Hematopoietic multipotent progenitor cell treated with erythropoietin and hydrocortisone succinate and interleukin-3 and kit ligand, for 4 days (in vitro differentiated cells): ENCODE measurements around the gene ADGRA3.

ENCODE experiments used
- DNase-seq: peaks from one replicate; pipeline ENCODE4 v3.0.0-alpha.2; 2015

Gene ADGRA3

DNA sequence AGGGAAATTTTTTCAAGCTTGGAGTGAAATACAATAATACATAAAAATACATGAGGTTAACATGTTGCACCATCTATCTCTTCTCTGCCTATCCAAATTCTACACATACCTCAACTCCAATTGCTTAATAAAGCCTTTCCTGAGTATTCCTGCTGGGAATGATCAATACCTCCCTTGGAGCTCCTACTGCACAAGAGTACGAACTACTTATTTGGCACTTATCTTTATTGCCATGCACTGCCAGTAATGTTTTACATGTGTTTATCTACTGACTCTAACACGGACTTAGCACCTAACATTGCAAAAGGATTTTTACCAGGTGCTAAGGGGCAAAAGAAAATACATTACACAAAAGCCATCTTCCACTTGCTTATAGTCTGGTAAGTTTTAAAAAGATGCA lies 80.2 kb downstream of the ADGRA3 start:
- no peak for DNase-seq

DNA sequence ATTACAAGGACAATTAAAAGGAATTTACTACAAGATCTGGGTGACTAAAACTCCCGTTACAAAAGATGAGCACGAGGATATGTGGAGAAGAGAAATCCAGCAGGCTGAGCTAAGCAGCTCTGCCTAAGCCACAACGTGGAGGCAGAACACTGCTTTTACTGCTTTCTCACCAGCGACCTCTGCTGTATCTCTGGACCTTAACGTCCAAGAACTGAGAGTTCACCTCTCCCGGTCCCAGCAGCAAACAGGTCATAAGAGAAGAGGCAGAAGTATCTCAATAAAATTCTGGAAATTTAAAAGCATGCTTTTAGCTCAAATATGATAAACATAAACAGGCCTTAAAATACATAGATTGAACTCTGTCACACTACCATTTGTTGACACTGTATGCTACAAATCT lies 81.0 kb downstream of the ADGRA3 start:
- DNase-seq, result peak; percentile 72

DNA sequence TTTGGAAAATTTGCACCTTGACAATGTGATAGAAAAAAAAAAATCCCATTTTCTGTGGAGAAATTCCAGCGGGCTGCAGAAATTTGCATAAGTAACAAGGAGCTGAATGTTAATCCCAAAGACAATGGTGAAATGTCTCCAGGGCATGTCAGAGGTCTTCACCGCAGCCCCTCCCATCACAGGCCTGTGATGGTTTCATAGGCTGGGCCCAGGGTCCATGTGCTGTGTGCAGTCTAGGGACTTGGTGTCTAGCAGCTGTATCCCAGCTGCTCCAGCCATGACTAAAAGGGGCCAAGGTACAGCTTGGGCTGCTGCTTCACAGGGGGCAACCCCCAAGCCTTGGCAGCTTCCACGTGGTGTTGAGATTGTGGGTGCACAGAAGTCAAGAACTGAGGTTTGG lies 85.2 kb downstream of the ADGRA3 start:
- no peak for DNase-seq

DNA sequence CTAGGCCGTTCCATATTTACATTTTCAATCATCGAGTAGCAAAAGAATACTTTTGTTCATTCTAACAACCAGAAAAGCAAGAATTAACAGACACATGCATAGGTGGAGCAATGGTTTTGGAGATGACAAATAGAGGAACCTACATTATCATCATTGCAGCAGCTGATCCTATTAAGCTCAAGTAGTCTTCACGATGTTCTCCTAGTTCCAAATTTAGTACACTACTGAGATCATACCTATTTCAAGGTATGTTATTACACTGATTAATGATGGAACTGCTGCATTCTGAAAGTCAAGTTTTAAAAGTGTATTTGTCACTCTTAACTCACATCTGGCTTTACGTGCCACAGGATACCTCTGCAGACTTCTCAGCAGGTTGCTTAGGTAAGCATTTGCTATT lies 87.4 kb downstream of the ADGRA3 start:
- DNase-seq, result no peak

DNA sequence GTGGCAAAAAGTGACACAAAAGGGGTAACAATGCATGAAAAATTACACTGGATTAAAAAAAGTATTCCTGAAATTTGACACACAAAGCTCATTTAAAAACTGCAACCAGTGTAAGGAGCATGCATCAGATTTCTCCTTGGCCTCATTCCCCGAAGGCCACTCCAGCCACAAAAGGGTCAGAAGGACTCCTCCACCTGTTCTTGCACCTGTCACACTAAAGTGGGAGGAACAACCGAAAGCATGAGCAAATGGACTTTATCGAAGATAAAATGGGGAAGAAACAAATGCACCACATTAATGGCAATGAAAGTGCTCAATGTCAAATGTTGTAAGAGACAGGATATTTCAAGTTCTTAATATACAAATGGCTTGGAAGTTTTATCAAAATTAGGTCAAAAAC lies 88.2 kb downstream of the ADGRA3 start:
- no peak for DNase-seq

DNA sequence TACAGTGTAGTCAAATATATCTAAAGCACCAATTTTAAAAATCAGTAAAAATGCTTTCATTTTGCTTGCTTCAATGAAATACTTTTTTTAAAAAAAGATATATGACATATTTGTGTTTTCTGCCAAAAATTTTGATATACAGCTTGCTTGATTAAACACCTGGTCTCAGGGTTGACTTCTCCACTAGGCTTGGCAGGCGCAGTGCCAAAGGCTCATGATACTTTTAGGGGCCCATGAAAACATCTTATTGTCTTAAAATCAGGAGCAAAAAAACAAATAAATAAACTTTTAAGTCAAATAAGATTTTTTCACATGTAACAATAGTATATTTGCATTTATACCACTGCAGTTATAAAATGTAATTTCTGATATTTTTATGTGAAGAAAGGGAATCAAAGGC lies 95.6 kb downstream of the ADGRA3 start:
- DNase-seq, result no peak

DNA sequence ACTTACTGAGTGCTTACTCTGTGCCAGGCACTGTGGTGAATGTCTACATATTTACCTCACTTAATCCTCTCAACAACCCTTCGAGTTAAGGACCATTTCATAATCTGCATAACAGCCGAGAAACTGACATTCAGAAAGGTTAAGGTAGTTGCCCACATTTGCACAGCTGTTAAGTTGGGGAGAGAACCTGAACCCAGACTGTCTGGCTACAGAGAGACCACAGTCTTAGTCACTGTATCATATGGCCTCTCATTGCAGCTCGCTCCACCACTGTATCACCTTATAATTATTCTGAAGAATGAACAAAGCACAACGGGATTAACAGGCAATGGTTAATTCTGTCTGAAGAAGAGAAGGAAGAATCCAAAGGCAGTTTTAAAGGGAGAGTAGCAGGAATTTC lies 98.5 kb downstream of the ADGRA3 start:
- DNase-seq, result no peak

DNA sequence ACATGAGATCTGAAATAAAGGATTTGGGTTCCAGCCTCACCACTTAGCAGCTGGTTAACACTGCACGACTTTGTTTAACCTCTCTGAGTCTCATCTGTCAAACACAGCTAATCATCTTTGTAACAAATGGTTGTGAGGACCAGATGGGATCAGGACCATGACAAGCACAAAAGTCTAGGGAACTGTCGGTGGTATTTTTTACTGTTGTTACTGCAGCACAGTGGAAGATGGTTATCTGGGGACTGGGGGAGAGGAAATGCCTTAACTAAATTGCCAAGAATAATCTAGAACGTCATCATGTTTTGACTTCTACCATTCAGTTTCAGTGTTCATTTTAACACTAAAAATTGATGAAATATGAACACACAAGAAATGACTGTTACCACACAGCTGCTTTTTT lies 99.5 kb downstream of the ADGRA3 start:
- peak; percentile 63 for DNase-seq

DNA sequence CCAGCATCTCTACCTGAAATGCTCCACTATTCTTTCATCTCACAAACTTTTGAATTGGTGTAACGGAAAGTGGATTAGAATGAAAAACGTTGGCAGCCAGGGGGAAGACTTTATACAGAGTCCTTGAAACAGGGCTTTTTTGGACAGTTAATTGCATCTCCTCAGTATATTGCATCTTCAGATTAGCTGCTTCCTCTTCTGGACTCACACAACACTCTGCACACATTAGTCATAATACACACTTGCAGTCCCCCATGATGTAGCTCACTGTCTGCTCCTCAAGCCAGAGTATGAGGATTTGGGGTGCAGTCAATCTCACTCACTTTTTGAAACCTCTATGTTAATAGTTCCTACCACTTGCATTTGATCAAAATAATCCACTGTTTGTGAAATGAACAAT lies 101.0 kb downstream of the ADGRA3 start:
- DNase-seq, result peak; percentile 31

DNA sequence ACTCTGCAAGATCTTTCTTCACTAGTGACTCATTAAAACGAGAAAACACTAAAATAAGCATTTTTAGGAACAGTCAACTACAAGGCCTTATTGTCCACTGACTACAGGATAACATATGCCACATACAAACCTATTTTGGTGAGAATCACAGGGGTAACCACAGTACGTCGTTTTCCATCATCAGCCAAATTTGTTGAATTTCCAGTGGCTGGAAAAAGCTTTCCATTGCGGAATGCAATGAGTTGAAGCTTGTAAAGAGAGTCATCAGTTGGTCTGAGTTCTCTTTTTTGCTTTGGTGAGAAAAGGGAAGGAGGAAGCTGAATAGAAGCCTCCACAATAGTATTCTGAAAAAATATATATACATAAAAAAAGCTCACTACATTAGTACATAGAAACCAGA lies 102.4 kb downstream of the ADGRA3 start:
- DNase-seq, result no peak

DNA sequence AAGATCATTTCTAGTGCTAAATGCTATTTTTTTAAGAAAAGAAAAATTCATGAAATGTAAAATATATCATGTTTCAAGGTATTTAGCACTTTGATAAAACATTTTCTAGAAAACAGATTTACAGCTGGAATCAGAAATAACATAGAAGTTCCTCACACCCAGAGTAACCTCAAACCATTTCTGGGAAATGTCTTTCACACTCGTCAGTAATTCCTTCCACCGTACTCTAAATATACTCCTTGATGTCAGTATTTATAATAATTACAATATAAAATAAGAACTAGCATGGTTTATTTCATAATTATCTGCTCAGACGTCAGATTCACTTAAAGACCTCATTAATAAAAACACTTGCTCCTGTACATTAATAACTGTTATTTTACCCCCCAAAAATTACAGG lies 103.9 kb downstream of the ADGRA3 start:
- no peak for DNase-seq

DNA sequence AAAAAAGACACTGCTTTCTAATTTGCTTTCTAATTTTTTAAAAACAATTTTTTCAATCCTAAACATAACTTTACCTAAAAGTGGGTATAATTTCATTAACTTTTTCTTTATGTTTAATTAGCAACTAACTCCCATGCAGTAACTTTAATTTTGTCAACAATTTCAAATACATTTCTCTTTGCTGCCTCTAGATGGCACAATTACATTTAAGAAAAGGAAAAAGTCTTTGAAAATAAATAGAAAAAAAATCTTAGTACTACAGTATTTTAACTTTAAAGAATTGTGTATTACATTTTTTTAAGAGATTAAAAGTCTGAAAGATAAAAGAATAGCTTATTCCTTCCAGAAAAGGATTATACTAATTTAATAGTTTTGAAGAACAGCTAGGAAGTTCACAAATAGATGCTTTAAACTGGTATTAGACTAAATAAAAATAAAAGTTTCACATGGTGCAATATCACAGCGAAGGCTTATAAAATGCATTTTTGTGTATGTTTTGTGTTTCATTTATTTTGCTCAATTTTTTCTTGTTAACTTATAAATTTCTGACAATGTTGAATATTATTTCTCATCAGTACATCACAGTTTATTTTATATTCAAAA lies 105.1 kb downstream of the ADGRA3 start:
- DNase-seq, result peak; percentile 64

DNA sequence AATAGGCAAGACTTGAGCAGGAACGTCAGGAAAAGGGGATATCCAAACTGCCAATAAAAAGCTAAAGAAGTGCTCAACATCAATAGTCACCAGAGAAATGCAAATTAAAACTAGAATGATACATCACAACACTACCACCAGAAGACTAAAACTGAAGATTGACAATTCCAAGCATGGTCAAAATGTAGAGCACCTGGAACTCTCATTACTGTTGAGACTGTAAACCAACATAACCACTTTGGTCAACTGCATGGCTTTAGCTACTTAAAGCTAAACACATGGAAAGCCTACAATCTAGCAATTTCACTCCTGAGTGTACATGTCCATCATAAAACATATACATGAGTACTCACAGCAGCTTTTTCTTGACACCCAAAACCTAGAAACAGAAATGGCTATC lies 107.4 kb downstream of the ADGRA3 start:
- no peak for DNase-seq

DNA sequence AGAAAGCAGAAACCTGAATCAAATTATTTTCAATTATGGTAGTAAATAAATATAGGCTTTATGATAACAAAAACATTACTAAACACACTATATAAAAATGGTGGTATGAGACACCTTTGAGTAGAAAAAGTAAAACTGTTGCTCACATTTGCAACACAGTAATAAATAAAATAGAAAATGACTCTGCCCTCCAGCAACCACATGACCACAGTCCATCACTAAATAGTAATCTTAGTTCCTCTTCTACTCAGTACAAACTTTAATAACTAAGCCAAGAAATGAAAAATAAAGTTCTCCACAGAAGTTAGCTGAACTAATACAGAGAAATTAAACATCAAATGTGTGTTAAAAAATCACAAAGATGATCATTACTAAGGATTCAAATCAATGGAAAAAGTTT lies 108.5 kb downstream of the ADGRA3 start:
- DNase-seq, result peak; percentile 6

DNA sequence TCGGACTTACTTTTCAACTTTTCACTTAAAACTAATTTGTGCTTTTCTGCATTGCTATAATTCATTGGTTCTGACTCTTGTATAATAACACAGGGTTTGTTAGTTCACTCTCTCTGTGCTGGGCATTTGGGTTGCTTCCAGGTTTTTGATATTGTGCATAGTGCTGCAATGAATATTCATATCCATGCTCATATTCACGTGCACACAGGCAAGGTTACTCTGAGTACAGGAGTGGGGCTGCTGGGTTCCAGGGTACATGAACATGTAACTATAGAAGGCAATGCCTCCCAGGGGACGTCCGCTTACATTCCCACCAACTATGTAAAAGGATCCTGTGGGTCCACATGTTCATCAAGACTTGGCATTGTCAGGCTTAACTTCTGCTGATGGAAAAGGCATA lies 117.2 kb downstream of the ADGRA3 start:
- no peak for DNase-seq

DNA sequence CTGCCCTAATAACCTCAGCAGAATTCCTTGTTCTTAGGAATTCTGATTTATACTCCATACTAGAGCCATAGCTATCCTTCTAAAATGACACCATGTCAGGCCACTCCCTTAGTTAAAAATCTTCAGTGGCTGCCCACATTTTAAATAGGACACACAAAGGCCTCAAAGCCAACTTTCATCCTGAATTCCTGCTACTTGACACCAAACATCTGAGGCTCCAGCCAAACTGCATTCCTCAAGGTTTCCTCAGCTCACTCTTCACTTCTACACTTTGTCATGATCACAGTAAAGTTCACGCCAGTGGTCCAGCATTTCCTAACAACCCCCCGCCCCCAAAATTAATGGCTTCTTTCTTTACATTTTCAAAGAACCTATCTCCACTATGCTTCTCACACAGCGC lies 124.3 kb downstream of the ADGRA3 start:
- no peak for DNase-seq

DNA sequence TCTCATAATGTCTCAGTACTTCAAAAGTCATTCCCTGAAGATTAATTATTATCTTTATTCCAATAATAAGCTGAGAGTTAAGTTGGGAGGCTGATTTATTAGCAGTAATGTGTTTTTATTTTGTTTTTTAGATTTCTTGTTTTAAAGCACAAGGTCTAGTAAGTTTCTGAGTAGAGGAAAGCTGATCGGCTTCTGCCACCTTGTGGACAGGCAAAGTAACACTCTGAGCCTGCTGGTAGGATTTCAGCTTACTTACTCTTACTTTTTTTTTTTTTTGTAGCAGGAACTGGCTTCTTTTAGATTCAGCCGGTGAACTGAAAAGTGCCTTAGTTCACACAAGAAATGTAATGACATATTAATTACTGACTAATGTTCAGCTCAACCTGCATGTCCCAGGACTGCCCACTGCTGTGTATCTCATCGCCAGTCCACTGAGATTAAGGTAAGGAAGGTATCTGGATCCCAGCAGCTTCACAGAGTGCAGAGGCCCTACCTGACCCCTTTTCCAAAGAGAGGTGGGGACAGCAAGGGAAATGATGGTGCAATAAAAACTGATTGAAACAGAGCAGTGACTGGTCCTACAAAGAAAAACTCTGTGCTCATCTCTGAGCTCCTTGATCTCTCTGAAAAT lies 126.5 kb downstream of the ADGRA3 start:
- peak; percentile 86 for DNase-seq

DNA sequence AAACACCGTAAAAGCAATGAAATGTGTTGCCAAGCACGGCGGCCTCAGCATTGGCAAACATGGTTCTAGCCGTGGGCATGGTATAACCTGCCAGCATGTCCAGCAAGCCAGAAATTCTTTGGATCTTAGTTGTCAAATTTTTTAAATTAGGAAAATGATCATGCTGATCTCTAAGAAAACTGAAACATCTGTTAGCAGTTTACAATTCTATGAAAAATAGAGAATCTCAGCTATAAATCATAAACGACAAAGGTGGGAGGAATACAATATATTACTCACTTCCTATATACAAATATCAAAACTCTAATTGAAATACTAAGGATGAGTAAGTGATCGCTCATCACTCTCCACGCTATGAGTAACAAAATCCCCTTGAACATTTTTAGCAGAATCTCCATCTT lies 130.3 kb downstream of the ADGRA3 start:
- DNase-seq, result no peak

DNA sequence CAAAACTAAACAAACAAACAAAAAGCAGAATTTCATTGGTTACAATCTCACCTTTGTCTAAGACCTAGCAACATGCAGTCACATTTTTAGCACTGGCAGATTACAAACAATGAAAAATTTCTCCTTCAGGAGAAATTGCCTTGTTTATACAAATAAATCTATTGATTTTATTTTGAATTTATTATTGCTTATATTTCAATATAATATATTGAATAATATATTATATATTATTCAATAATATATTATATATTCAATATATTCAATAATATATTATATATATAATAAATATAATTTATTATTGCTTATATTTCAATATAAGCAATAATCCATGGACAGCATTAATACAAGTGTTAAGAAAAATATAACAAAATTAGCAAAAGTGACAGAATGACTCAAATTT lies 131.7 kb downstream of the ADGRA3 start:
- no peak for DNase-seq

DNA sequence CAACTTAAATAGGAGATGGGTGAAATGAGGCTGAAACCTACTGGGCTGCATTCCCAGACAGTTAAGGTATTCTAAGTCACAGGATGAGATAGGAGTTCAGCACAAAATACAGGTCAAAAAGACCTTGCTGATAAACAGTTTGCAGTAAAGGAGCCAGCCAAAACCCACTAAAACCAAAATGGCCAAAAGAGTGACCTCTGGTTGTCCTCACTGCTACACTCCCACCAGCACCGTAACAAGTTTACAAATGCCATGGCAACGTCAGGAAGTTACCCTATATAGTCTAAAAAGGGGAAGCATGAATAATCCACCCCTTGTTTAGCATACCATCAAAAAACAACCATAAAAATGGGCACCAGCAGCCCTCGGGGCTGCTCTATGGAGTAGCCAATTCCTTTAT lies 133.7 kb downstream of the ADGRA3 start:
- peak; percentile 13 for DNase-seq

DNA sequence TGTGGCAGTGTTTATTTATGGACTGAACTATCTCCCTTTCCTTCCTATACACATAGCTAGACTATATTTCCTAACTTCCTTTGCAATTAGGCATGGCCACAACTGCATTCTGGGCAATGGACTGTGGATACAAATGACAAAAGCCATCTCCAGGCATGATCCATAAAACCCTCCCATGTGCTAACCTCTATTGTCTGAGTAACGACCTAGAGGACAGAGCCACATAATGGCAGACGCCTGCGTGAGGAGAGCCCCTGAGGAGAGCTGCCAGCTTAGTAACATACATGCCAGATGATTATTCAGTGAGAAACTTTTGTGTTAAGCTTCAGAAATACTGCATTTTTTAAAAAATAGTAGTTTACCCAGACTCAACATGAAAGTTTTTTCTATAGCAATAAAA lies 142.9 kb downstream of the ADGRA3 start:
- no peak for DNase-seq

DNA sequence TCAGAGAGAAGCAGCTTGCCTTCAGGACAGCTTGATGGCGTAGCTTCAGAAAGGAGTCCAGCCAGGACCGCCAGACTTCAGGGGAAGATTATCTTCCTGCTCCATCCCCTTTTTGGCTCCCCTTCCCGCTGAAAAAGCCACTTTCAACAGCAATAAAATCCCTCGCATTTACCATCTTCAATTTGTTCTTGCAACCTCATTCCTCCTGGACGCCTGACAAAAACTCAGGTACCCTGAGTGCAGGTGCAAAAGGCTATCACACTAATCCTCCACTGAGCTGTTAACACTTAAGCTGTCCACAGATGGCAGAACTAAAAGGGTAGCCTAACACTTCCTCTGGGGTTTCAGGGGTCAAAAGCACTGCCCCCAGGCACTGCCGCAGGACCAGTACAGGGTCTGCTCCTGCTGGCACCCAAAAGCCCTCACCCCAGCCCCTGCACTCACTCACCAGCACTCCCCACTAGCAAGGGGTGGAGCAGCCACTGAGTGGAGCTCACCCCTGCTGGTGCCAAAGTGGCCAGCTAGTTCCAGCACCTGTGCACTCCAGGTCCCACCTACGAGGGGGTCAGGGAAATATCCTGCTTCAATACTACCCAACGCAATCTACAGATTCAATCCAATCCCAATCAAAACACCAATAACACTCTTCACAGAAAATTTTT lies 145.8 kb downstream of the ADGRA3 start:
- no peak for DNase-seq

DNA sequence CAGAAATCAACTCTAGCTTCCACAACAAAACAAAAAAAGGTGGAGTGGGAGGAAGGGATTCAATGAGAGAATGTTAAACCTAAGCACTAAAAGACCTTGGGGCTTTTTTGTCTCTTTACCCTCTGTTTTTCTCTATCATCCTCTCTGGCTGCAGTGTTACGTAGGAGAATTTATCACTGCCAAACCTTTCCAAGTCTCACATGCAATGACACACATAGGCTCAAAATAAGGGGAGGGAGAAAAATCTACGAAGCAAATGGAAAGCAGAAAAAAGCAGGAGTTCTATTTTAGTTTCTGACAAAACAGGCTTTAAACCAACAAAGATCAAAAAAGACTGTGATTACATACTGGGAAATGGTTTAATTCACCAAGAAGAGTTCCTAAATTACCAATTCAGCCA lies 152.1 kb downstream of the ADGRA3 start:
- no peak for DNase-seq

DNA sequence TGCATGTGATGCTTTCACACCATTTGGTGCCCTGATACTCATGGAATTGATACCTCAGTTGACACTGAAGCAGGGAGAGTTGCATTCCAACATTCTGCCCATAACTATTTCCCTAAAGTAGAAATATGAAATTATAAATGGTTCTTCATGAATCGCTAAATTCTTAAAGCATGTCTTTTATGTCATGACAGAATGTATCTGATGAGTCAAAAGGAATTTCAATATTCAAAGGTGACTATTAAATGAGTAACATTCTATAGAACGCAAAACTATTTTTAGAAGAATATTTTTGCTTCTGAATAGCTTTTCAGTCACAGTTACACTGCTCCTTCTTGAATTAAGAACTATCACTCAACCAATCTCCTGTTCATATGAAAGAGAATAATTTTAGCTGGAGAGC lies 152.8 kb downstream of the ADGRA3 start:
- no peak for DNase-seq
